Raji (cell line): Measurements from ENCODE around the gene UQCRC2.

Experiments
- POLR2A ChIP-seq: IDR thresholded peaks from 2 replicates; pipeline ENCODE4 v1.6.1; 2011; ENCODE audit warnings: low read depth, low read length, control low read depth; ENCODE audit not compliant: insufficient read depth

UQCRC2 gene

GRCh38 chr16:22030087-22030812 lies 77.1 kb downstream of the UQCRC2 start:
- no peak for TF ChIP-seq POLR2A

GRCh38 chr16:22031483-22032083 lies 78.4 kb downstream of the UQCRC2 start:
- TF ChIP-seq POLR2A: no peak
